Stimulated activated CD8-positive, alpha-beta memory T cell treated with anti-CD3 and anti-CD28 coated beads, Interleukin-12 subunit alpha, Interleukin-12 subunit beta, amount 100 ng/mL, for 24 hours (primary cell): Measurements from ENCODE around the gene HRH2.
"Not testable (repeated sequence)": the region's sequence is repeated elsewhere in the genome, so short reads cannot be mapped to it uniquely, and the experiment has no call there.

Experiments
- DNase-seq: peaks from one replicate; pipeline ENCODE4 v3.0.0-alpha.2; 2020; ENCODE audit errors: extremely low read depth

HRH2 gene

GRCh38 chr5:175657593-175658271 lies at the start of gene HRH2:
Gene HRH2, plus strand, starts transcription at chr5:175658071. Its CDS starts 25,163 bp downstream, at chr5:175683234.
- DNase-seq, result no peak

- no peak for DNase-seq
These were observed 48.3 kb upstream of the HRH2 start for GRCh38 chr5:175609526-175609925.

- DNase-seq, result no peak
These were observed 47.5 kb upstream of the HRH2 start for GRCh38 chr5:175610381-175610780.

GRCh38 chr5:175610898-175611297 lies 47.0 kb upstream of the HRH2 start:
- DNase-seq, result no peak

- DNase-seq, result no peak
These were observed 43.6 kb upstream of the HRH2 start for GRCh38 chr5:175614223-175614815.

- DNase-seq, result no peak
These were observed 43.0 kb upstream of the HRH2 start for GRCh38 chr5:175614861-175615260.

GRCh38 chr5:175616083-175616482 lies 41.8 kb upstream of the HRH2 start:
- no peak for DNase-seq

GRCh38 chr5:175616527-175616926 lies 41.3 kb upstream of the HRH2 start:
- DNase-seq, result not testable (repeated sequence)

GRCh38 chr5:175617447-175617846 lies 40.4 kb upstream of the HRH2 start:
- DNase-seq, result no peak

GRCh38 chr5:175620527-175620926 lies 37.3 kb upstream of the HRH2 start:
- no peak for DNase-seq

- no peak for DNase-seq
These were observed 35.9 kb upstream of the HRH2 start for GRCh38 chr5:175621971-175622370.

GRCh38 chr5:175623088-175623487 lies 34.8 kb upstream of the HRH2 start:
- no peak for DNase-seq

GRCh38 chr5:175624316-175624715 lies 33.6 kb upstream of the HRH2 start:
- no peak for DNase-seq

GRCh38 chr5:175627005-175627404 lies 30.9 kb upstream of the HRH2 start:
- no peak for DNase-seq

- DNase-seq, result no peak
These were observed 30.1 kb upstream of the HRH2 start for GRCh38 chr5:175627739-175628138.

GRCh38 chr5:175628668-175629067 lies 29.2 kb upstream of the HRH2 start:
- no peak for DNase-seq

GRCh38 chr5:175629261-175629660 lies 28.6 kb upstream of the HRH2 start:
- DNase-seq, result no peak

- no peak for DNase-seq
These were observed 28.1 kb upstream of the HRH2 start for GRCh38 chr5:175629793-175630192.

GRCh38 chr5:175635854-175636584 lies 21.9 kb upstream of the HRH2 start:
- no peak for DNase-seq

GRCh38 chr5:175638305-175638704 lies 19.6 kb upstream of the HRH2 start:
- DNase-seq, result no peak

- no peak for DNase-seq
These were observed 17.6 kb upstream of the HRH2 start for GRCh38 chr5:175640106-175640775.

GRCh38 chr5:175642998-175643397 lies 14.9 kb upstream of the HRH2 start:
- DNase-seq, result no peak
